ENCODE results near the gene WWP2. TPM values are rescaled to one million over a fixed set of nuclear protein-coding genes. Genes with fewer than 3 reads are reported as not detected.

WWP2 gene
- total RNA-seq, 4 donors from 2014 or later: 24.8 to 43.0 (median 30.1) TPM

DNA sequence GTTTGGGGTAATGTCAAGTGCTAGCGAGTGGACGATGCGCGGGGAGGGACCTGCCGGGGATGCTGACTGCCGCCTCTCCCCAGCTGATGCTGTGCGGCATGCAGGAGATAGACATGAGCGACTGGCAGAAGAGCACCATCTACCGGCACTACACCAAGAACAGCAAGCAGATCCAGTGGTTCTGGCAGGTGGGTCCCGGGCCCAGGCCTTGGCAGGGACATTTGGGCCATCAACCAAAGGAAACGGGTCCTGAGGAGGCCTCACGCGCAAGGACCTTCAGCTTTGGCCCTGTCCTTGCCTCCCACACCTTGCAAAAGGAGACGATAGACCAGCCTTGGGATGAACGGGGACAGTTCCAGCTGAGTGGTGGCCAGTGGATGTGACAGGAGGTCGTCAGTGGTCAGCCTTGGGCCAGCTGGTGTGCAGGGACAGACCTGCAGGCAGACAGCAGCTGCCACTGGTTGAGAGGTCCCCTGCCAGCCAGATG lies 175.4 kb downstream of the WWP2 start:
- TF ChIP-seq CTCF (IDR thresholded peaks at IDR 0.05): no peak
- DNase-seq (ENCODE audit: low spot score): no peak
- ATAC-seq (ENCODE audit: low FRiP score): no peak

- no peak for ATAC-seq (ENCODE audit: low FRiP score)
- no peak for TF ChIP-seq CTCF (IDR thresholded peaks at IDR 0.05)
- no peak for DNase-seq (ENCODE audit: low spot score)
Measured at GRCh38 chr16:69938981-69939820, 177.1 kb downstream of the WWP2 start.

DNA sequence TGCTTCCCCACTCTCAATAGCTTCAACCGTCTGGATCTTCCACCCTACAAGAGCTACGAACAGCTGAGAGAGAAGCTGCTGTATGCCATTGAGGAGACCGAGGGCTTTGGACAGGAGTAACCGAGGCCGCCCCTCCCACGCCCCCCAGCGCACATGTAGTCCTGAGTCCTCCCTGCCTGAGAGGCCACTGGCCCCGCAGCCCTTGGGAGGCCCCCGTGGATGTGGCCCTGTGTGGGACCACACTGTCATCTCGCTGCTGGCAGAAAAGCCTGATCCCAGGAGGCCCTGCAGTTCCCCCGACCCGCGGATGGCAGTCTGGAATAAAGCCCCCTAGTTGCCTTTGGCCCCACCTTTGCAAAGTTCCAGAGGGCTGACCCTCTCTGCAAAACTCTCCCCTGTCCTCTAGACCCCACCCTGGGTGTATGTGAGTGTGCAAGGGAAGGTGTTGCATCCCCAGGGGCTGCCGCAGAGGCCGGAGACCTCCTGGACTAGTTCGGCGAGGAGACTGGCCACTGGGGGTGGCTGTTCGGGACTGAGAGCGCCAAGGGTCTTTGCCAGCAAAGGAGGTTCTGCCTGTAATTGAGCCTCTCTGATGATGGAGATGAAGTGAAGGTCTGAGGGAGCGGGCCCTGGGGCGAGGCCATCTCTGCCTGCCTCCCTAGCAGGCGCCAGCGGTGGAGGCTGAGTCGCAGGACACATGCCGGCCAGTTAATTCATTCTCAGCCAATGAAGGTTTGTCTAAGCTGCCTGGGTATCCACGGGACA lies 177.9 kb downstream of the WWP2 start:
- no peak for TF ChIP-seq CTCF (IDR thresholded peaks at IDR 0.05)
- ATAC-seq (ENCODE audit: low FRiP score): no peak
- no peak for DNase-seq (ENCODE audit: low spot score)

- no peak for DNase-seq (ENCODE audit: low spot score)
- TF ChIP-seq CTCF (IDR thresholded peaks at IDR 0.05): no peak
- no peak for ATAC-seq (ENCODE audit: low FRiP score)
Measured at GRCh38 chr16:69940676-69941075, 178.5 kb downstream of the WWP2 start.

DNA sequence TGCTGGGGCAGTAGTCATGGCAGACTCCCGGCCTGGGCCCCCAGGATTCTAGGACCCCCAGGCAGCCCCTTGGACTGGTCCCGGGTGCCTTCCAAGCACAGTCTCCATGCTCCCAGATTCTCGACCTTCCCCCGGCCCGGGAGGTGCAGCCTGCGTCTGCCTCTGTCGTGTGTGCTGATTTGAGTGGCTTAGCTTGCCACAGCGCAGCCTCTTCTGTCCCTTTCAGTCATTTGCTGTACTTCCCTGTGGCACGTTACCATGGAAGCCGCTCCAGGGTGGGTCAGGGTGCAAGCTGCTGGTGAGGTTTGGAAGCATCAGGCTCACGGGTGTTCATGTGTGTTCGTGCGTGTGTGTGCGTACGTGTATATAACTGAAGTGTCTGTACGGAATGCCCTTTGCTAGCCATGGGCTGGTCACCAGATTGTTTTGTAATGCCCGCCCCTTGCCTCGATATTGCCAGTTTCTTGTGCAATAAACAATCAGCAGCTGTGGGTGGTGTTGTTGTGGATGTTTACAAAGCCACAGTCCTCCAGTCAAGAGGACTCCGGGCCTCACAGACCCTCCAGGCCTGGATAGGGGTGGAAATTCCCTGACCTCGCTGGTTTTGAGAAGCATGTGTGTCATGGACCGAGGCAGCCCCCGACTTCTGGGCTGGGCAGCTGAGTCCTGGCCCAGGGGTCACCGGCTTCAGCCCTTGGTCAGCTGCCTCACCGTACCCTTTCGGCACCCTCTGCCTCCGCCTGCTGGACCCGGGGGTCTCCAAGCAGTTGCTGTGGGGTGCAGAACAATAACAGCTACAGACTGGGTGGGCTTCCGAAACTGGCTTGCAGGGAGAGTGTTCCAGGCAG lies 179.3 kb downstream of the WWP2 start:
- peak; percentile 45 for ATAC-seq (ENCODE audit: low FRiP score)
- no peak for DNase-seq (ENCODE audit: low spot score)
- no peak for TF ChIP-seq CTCF (IDR thresholded peaks at IDR 0.05)

DNA sequence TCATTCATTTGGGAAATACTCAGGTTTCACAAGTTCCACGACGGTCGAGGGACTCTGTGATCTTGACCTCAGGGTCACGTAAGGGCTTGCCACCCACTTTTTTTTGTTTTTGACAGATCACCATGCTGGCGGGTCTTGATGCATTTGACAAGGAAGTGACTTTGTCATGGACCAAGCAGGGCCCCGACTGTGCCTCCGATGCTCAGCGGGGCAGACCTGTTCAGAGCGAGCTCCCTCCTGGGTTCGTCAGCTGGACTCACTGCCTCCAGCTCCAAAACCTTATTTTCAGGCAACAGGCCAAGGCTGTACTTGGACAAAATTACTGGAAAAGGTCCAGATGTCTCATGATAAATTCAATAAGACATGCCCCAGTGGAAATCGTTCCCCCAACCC lies 180.0 kb downstream of the WWP2 start:
- TF ChIP-seq CTCF (IDR thresholded peaks at IDR 0.05): no peak
- ATAC-seq (ENCODE audit: low FRiP score): no peak
- DNase-seq (ENCODE audit: low spot score): no peak

Data from omental fat pad (tissue), 4 donors.